ENCODE results near the gene CMBL.

DNA sequence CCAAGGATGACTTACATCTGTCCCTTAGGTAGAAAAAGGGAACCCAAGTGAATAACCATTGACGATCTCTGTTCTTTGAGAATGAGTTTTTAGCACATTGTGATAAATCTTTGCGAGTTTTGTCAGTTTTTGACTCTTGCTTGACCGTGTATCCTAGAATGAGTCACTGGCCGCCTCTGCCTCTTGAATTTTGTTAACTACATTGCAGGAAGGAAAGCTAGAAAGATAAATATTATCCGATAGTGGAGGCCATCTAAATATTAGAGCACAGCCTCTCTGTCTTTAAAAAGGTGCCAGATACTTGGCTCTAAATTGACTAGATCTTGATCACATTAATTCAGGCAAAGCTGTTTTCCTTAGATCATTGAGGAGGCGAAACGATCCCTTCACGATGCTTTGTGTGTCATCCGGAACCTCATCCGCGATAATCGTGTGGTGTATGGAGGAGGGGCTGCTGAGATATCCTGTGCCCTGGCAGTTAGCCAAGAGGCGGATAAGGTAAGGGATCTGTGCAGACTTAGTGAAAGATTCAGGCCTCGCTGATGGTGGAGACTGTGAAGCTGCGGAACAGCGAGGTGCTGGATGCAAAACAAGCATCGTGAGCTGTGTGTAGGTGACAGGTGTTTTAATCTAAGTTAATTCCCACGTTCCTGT, 45.5 kb downstream of the CMBL start:
- TF ChIP-seq, protein P1, sequence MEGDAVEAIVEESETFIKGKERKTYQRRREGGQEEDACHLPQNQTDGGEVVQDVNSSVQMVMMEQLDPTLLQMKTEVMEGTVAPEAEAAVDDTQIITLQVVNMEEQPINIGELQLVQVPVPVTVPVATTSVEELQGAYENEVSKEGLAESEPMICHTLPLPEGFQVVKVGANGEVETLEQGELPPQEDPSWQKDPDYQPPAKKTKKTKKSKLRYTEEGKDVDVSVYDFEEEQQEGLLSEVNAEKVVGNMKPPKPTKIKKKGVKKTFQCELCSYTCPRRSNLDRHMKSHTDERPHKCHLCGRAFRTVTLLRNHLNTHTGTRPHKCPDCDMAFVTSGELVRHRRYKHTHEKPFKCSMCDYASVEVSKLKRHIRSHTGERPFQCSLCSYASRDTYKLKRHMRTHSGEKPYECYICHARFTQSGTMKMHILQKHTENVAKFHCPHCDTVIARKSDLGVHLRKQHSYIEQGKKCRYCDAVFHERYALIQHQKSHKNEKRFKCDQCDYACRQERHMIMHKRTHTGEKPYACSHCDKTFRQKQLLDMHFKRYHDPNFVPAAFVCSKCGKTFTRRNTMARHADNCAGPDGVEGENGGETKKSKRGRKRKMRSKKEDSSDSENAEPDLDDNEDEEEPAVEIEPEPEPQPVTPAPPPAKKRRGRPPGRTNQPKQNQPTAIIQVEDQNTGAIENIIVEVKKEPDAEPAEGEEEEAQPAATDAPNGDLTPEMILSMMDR (IDR thresholded peaks at IDR 0.05) = no peak
- no peak for TF ChIP-seq EZH2phosphoT487 (IDR thresholded peaks at IDR 0.05)

All from neural progenitor cell (in vitro differentiated cells).